ENCODE measurements around the gene CIAO1.
A peak's percentile ranks its signal among the peaks of the same experiment; 100 is the strongest.

The CIAO1 gene

GRCh38 chr2:96262306-96262705 is 3.7 kb upstream of the CIAO1 start:
- H3K4me3 ChIP-seq (ENCODE audit: insufficient read depth, low read length, poor library complexity, severe bottlenecking), result no peak overlapping the region
- no peak overlapping the region for H3K27ac ChIP-seq (ENCODE audit: low read depth, low read length)
- no peak overlapping the region for H3K4me2 ChIP-seq (ENCODE audit: low read depth, low read length, poor library complexity, severe bottlenecking)
- H3K27me3 ChIP-seq (ENCODE audit: low read length), result no peaks in the 10 kb centered on the region
- no peak overlapping the region for H3K9ac ChIP-seq (ENCODE audit: low read length)
- no peaks in the 10 kb centered on the region for H3K9me3 ChIP-seq (ENCODE audit: insufficient read depth, low read length)
- no peaks in the 10 kb centered on the region for H4K20me1 ChIP-seq (ENCODE audit: low read depth, low read length)
- no peaks in the 10 kb centered on the region for H3K9me2 ChIP-seq (replicated peaks; ENCODE audit: insufficient read depth, low read length)
- no peak overlapping the region for H2AFZ ChIP-seq (ENCODE audit: low read depth, low read length, severe bottlenecking)
- H3F3A ChIP-seq (ENCODE audit: insufficient read depth), result no peaks in the 10 kb centered on the region
- peaks cover 84% of the 10 kb centered on the region for H3K79me2 ChIP-seq (ENCODE audit: insufficient read depth, low read length)
- no peak for TF ChIP-seq EZH2phosphoT487 (conservative IDR thresholded peaks at IDR 0.05; ENCODE audit: low read length)
- no peak for TF ChIP-seq CTCF (IDR thresholded peaks at IDR 0.05; ENCODE audit: insufficient read depth, low read length, poor library complexity, severe bottlenecking)
- H3K36me3 ChIP-seq (ENCODE audit: low read length), result no peaks in the 10 kb centered on the region

GRCh38 chr2:96264086-96264485 is 1.9 kb upstream of the CIAO1 start:
- Histone ChIP-seq H3K27ac (ENCODE audit: low read depth, low read length) (no peak overlapping the region), H3K36me3 (ENCODE audit: low read length) (peaks cover 3% of the 10 kb centered on the region; the same call in 1 of the 2 replicates), H4K20me1 (ENCODE audit: low read depth, low read length) (no peaks in the 10 kb centered on the region), H3K79me2 (ENCODE audit: insufficient read depth, low read length) (peaks cover 79% of the 10 kb centered on the region), H3K27me3 (ENCODE audit: low read length) (no peaks in the 10 kb centered on the region), H2AFZ (ENCODE audit: low read depth, low read length, severe bottlenecking) (no peak overlapping the region), H3K4me2 (ENCODE audit: low read depth, low read length, poor library complexity, severe bottlenecking) (peak overlapping the region; percentile 72), H3K9me2 (replicated peaks; ENCODE audit: insufficient read depth, low read length) (no peaks in the 10 kb centered on the region), H3K9me3 (ENCODE audit: insufficient read depth, low read length) (no peaks in the 10 kb centered on the region), H3F3A (ENCODE audit: insufficient read depth) (no peaks in the 10 kb centered on the region), H3K4me3 (ENCODE audit: insufficient read depth, low read length, poor library complexity, severe bottlenecking) (peak overlapping the region; percentile 93), H3K9ac (ENCODE audit: low read length) (peak overlapping the region; percentile 81)
- TF ChIP-seq EZH2phosphoT487 (conservative IDR thresholded peaks at IDR 0.05; ENCODE audit: low read length) (no peak), CTCF (IDR thresholded peaks at IDR 0.05; ENCODE audit: insufficient read depth, low read length, poor library complexity, severe bottlenecking) (no peak)

- Histone ChIP-seq H3K9ac (ENCODE audit: low read length) (peak overlapping the region; percentile 81), H3K4me2 (ENCODE audit: low read depth, low read length, poor library complexity, severe bottlenecking) (peak overlapping the region; percentile 72), H3K79me2 (ENCODE audit: insufficient read depth, low read length) (peaks cover 72% of the 10 kb centered on the region), H3K4me3 (ENCODE audit: insufficient read depth, low read length, poor library complexity, severe bottlenecking) (peak overlapping the region; percentile 93), H4K20me1 (ENCODE audit: low read depth, low read length) (no peaks in the 10 kb centered on the region), H3K9me2 (replicated peaks; ENCODE audit: insufficient read depth, low read length) (no peaks in the 10 kb centered on the region), H2AFZ (ENCODE audit: low read depth, low read length, severe bottlenecking) (no peak overlapping the region), H3K27me3 (ENCODE audit: low read length) (no peaks in the 10 kb centered on the region), H3K9me3 (ENCODE audit: insufficient read depth, low read length) (no peaks in the 10 kb centered on the region), H3K27ac (ENCODE audit: low read depth, low read length) (peak overlapping the region; percentile 40), H3K36me3 (ENCODE audit: low read length) (peaks cover 3% of the 10 kb centered on the region; the same call in 1 of the 2 replicates), H3F3A (ENCODE audit: insufficient read depth) (no peaks in the 10 kb centered on the region)
- peak; percentile 41 for TF ChIP-seq CTCF (IDR thresholded peaks at IDR 0.05; ENCODE audit: insufficient read depth, low read length, poor library complexity, severe bottlenecking)
- no peak for TF ChIP-seq EZH2phosphoT487 (conservative IDR thresholded peaks at IDR 0.05; ENCODE audit: low read length)
Observed at GRCh38 chr2:96264656-96265348, 1.2 kb upstream of the CIAO1 start.
